Measurements from ENCODE around the gene TNIP1. TPM values are rescaled to one million over a fixed set of nuclear protein-coding genes. Genes with fewer than 3 reads are reported as not detected.
A peak's percentile ranks its signal among the peaks of the same experiment; 100 is the strongest.

The TNIP1 gene
- total RNA-seq, 1 experiment from 2014 or later = 106 TPM

DNA sequence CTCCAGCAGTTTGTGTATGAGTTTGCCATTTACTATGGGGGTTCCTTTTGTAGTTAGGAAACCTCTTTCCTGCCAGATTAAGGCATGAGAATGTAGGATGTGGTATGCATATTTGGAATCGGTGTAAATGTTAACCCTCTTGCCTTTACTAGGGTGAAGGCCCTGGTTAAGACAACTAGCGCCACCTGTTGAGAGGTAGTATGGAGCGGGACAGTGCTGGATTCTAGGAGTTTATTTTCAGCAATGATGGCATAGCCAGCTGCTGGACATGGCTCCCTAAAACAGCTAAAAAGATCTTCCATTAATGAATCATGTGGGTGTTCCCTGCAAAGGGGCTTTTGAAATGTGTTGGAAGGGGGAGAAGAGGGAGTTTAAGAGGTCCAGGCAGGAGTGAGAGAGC, 91.1 kb downstream of the TNIP1 start:
- Histone ChIP-seq H4K20me1 (ENCODE audit: insufficient read depth, low read depth, low read length) (no peaks in the 10 kb centered on the region), H3K9ac (ENCODE audit: low read length) (no peak overlapping the region)
- peak; percentile 78 for DNase-seq

GRCh38 chr5:150987746-150988145, 93.1 kb downstream of the TNIP1 start:
- Histone ChIP-seq H3K4me3 (ENCODE audit: low read length) (no peak overlapping the region), H3K9me3 (ENCODE audit: low read length) (no peaks in the 10 kb centered on the region), H3K9ac (ENCODE audit: low read length) (no peak overlapping the region), H2AFZ (ENCODE audit: low read length) (no peak overlapping the region), H3K9me2 (replicated peaks; ENCODE audit: insufficient read depth, low read length) (no peaks in the 10 kb centered on the region), H3K79me2 (ENCODE audit: low read length) (no peaks in the 10 kb centered on the region), H3K4me1 (ENCODE audit: low read length) (no peaks in the 10 kb centered on the region), H3K4me2 (ENCODE audit: low read depth, low read length, poor library complexity, severe bottlenecking) (no peak overlapping the region), H3K27me3 (ENCODE audit: low read length) (no peaks in the 10 kb centered on the region), H3K36me3 (ENCODE audit: insufficient read depth, low read length) (no peaks in the 10 kb centered on the region), H4K20me1 (ENCODE audit: insufficient read depth, low read depth, low read length) (no peaks in the 10 kb centered on the region), H3K27ac (ENCODE audit: low read length) (no peak overlapping the region)
- DNase-seq = no peak

More for the DNA sequence above, 91.1 kb downstream of the TNIP1 start:
- no peak overlapping the region for H3K27ac ChIP-seq (ENCODE audit: low read length)
- H3K9me2 ChIP-seq (replicated peaks; ENCODE audit: insufficient read depth, low read length) = no peaks in the 10 kb centered on the region
- no peaks in the 10 kb centered on the region for H3K27me3 ChIP-seq (ENCODE audit: low read length)
- H3K4me1 ChIP-seq (ENCODE audit: low read length) = no peaks in the 10 kb centered on the region
- H3K4me3 ChIP-seq (ENCODE audit: low read length) = no peak overlapping the region
- no peak overlapping the region for H3K4me2 ChIP-seq (ENCODE audit: low read depth, low read length, poor library complexity, severe bottlenecking)
- H3K79me2 ChIP-seq (ENCODE audit: low read length) = no peaks in the 10 kb centered on the region
- H2AFZ ChIP-seq (ENCODE audit: low read length) = no peak overlapping the region
- no peaks in the 10 kb centered on the region for H3K36me3 ChIP-seq (ENCODE audit: insufficient read depth, low read length)
- H3K9me3 ChIP-seq (ENCODE audit: low read length) = no peaks in the 10 kb centered on the region

Other genes starting within 250 kb of the TNIP1 start
- gene IRGM, start 234.5 kb downstream of the TNIP1 start, total RNA-seq (2014; rRNA removed; shearing (Covaris generic); ENCODE audit: low replicate concordance) = 0.87 TPM in 1 of 2 replicates, not detected in the other
- gene ZNF300, start 176.1 kb downstream of the TNIP1 start, total RNA-seq (2014; rRNA removed; shearing (Covaris generic); ENCODE audit: low replicate concordance) = not detected in 2 replicates
- gene GPX3, start 60.4 kb downstream of the TNIP1 start, total RNA-seq (2014; rRNA removed; shearing (Covaris generic); ENCODE audit: low replicate concordance) = not detected in 2 replicates
- gene ANXA6, start 76.7 kb upstream of the TNIP1 start, total RNA-seq (2014; rRNA removed; shearing (Covaris generic); ENCODE audit: low replicate concordance) = 277 and 387 TPM in 2 replicates
- gene CCDC69, start 143.1 kb upstream of the TNIP1 start, total RNA-seq (2014; rRNA removed; shearing (Covaris generic); ENCODE audit: low replicate concordance) = 241 and 291 TPM in 2 replicates
- gene GM2A, start 172.2 kb upstream of the TNIP1 start, total RNA-seq (2014; rRNA removed; shearing (Covaris generic); ENCODE audit: low replicate concordance) = 132 and 133 TPM in 2 replicates
- gene SLC36A3, start 222.7 kb upstream of the TNIP1 start, total RNA-seq (2014; rRNA removed; shearing (Covaris generic); ENCODE audit: low replicate concordance) = not detected in 2 replicates

Data from Karpas-422 (cell line).